ENCODE results near the gene NRIP2.
A peak's percentile ranks its signal among the peaks of the same experiment; 100 is the strongest.

Gene NRIP2

GRCh38 chr12:2844786-2845185 lies 10.0 kb upstream of the NRIP2 start:
- Histone ChIP-seq H3K27ac (ENCODE audit: low read length) (no peak overlapping the region), H3K36me3 (ENCODE audit: control insufficient read depth in 2 of 2, insufficient read depth in 2 of 2, low read length in 2 of 2) (no peaks in the 10 kb centered on the region), H3K4me3 (ENCODE audit: low read length in 2 of 2) (no peak overlapping the region), H3K27me3 (ENCODE audit: control insufficient read depth in 1 of 2, insufficient read depth in 2 of 2, low read length in 2 of 2) (no peaks in the 10 kb centered on the region), H3K9ac (ENCODE audit: low read length in 2 of 2) (no peak overlapping the region), H3K9me3 (ENCODE audit: control insufficient read depth in 2 of 2, low read length in 2 of 2) (no peaks in the 10 kb centered on the region), H3K4me1 (ENCODE audit: control insufficient read depth, insufficient read depth, low read length) (peaks cover 8% of the 10 kb centered on the region)

DNA sequence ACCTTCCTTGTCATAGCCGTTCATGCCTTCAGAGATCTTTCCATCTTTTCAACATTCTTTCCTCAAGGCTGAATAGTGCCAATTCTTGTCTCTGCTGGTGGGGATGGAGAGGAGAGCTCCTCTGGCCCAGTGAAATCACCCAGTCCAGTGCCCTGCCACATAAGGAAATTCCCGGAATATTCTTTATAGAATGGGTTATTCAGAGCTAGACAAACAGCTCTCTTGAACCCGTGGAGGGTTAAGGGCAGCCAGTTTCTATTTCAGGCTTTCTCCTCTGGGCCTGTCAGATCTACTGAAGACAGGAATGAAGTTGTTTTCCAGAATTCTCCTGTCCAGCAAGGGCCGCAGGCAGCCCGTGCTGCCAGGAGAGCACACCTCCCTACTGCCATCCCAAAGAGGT lies 8.1 kb upstream of the NRIP2 start:
- no peak overlapping the region for H3K4me3 ChIP-seq (ENCODE audit: low read length in 2 of 2)
- no peaks in the 10 kb centered on the region for H3K27me3 ChIP-seq (ENCODE audit: control insufficient read depth in 1 of 2, insufficient read depth in 2 of 2, low read length in 2 of 2)
- H3K4me1 ChIP-seq (ENCODE audit: control insufficient read depth, insufficient read depth, low read length), result peaks cover 8% of the 10 kb centered on the region
- no peaks in the 10 kb centered on the region for H3K9me3 ChIP-seq (ENCODE audit: control insufficient read depth in 2 of 2, low read length in 2 of 2)
- no peak overlapping the region for H3K27ac ChIP-seq (ENCODE audit: low read length)
- H3K36me3 ChIP-seq (ENCODE audit: control insufficient read depth in 2 of 2, insufficient read depth in 2 of 2, low read length in 2 of 2), result no peaks in the 10 kb centered on the region
- no peak overlapping the region for H3K9ac ChIP-seq (ENCODE audit: low read length in 2 of 2)

DNA sequence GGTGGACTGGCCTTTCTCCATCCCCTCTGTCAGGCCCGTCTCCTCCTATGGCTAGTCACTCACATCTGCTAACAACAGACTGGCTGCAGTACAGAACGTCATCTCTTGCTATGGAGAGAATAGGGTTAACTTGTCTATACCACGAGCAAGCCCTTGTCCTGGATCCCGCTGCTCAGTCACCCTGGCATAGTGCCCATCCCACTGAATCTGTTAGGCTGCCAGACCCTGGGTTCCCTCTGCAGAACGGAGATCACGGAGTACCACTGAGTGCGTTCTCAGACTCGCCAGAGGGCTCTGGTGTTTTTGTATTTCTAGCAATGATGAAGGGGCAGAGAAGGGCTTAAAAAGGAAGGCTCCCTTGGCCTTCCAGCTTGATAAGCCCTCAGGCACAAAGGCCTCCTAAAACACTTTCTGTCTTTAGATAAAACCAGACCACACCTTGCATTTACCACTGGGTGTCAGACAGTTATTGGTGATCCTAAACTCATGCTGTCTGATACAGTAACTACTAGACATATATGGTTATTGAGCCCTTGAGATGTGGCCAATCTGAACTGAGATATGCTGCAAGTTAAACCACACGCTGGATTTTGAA lies 6.3 kb upstream of the NRIP2 start:
- peaks cover 8% of the 10 kb centered on the region for H3K4me1 ChIP-seq (ENCODE audit: control insufficient read depth, insufficient read depth, low read length)
- H3K27ac ChIP-seq (ENCODE audit: low read length), result no peak overlapping the region
- H3K9ac ChIP-seq (ENCODE audit: low read length in 2 of 2), result no peak overlapping the region
- no peaks in the 10 kb centered on the region for H3K9me3 ChIP-seq (ENCODE audit: control insufficient read depth in 2 of 2, low read length in 2 of 2)
- H3K4me3 ChIP-seq (ENCODE audit: low read length in 2 of 2), result no peak overlapping the region
- no peaks in the 10 kb centered on the region for H3K27me3 ChIP-seq (ENCODE audit: control insufficient read depth in 1 of 2, insufficient read depth in 2 of 2, low read length in 2 of 2)
- H3K36me3 ChIP-seq (ENCODE audit: control insufficient read depth in 2 of 2, insufficient read depth in 2 of 2, low read length in 2 of 2), result no peaks in the 10 kb centered on the region

DNA sequence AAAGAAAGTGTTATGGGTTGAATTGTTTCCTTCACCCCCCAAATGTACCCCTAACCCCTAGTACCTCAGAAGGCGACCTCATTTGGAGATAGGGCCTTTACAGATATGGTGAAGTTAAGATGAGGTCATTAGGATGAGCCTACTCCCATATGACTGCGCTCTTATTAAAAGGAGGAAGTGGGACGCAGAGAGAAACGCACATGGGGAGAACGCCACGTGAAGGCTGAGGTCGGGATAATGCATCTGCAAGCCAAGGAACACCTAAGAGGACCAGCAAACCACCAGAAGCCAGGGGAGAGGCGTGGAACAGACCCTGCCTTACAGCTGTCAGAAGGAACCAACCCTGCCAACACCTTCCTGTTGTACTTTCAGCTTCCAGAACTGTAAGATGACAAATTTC lies 1.7 kb upstream of the NRIP2 start:
- Histone ChIP-seq H3K36me3 (ENCODE audit: control insufficient read depth in 2 of 2, insufficient read depth in 2 of 2, low read length in 2 of 2) (peaks cover 2 to 4% of the 10 kb centered on the region in 2 donors), H3K4me1 (ENCODE audit: control insufficient read depth, insufficient read depth, low read length) (peaks cover 26% of the 10 kb centered on the region), H3K27me3 (ENCODE audit: control insufficient read depth in 1 of 2, insufficient read depth in 2 of 2, low read length in 2 of 2) (no peaks in the 10 kb centered on the region), H3K4me3 (ENCODE audit: low read length in 2 of 2) (no peak overlapping the region), H3K27ac (ENCODE audit: low read length) (no peak overlapping the region), H3K9me3 (ENCODE audit: control insufficient read depth in 2 of 2, low read length in 2 of 2) (no peaks in the 10 kb centered on the region), H3K9ac (ENCODE audit: low read length in 2 of 2) (no peak overlapping the region)

DNA sequence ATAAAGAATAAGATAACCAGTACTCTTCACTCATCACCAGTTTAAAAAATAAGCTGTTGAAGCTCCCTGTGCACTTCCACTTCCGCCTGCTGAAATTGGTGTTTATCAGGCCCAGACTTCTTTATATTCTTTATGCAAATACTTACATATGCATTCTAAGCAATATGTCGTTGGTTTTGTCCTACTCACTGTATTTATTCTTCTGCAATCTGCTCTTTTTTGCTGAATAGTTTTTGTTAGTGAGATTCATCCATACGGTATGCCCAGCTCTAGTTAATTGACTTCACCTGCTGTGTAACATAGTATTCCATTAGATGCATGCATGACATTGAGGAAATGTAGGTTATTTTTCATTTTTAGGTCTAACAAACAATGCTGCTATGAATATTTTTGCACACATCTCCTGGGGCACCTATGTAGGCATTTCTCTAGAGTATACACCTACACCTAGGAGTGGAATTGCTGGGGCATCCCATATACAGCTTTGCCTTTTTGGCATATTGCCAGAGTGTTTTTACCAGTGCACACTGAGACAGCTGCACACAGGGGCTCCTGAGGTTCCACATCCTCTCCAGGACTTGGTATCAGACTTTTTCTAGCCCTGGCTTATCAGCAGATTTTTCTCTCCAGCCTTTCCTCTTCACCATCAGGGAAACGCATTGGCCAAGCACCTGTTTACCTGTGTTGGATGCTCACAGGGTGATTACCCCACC lies 1.0 kb upstream of the NRIP2 start:
- H3K9me3 ChIP-seq (ENCODE audit: control insufficient read depth in 2 of 2, low read length in 2 of 2), result no peaks in the 10 kb centered on the region
- H3K9ac ChIP-seq (ENCODE audit: low read length in 2 of 2), result no peak overlapping the region

DNA sequence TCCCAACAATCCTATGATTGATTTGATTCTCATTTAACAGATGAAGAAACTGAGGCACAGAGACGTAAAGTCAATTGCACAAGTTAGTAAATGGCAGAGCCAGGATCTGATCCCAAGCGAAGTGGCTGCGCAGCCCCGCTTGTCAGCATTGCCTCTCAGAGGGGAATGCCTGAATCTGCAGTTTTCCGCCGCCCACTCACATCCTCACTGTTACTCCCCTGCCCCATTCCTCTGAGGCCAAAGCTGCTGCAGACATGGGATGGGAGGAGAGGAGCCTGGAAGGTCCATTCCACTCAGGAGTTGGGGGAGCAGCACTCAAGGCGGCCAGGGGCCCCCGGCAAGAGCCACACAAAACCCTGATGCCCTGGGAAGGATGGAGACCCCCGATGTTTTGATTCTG lies 1.0 kb downstream of the NRIP2 start:
- H3K4me3 ChIP-seq (ENCODE audit: low read length in 2 of 2), result peak overlapping the region in 1 of 2 donors; percentile 64
- H3K36me3 ChIP-seq (ENCODE audit: control insufficient read depth in 2 of 2, insufficient read depth in 2 of 2, low read length in 2 of 2), result peaks cover 4 to 8% of the 10 kb centered on the region in 2 donors
- no peaks in the 10 kb centered on the region for H3K27me3 ChIP-seq (ENCODE audit: control insufficient read depth in 1 of 2, insufficient read depth in 2 of 2, low read length in 2 of 2)
- no peak overlapping the region for H3K9ac ChIP-seq (ENCODE audit: low read length in 2 of 2)
- peaks cover 18% of the 10 kb centered on the region for H3K4me1 ChIP-seq (ENCODE audit: control insufficient read depth, insufficient read depth, low read length)
- H3K27ac ChIP-seq (ENCODE audit: low read length), result peak overlapping the region; percentile 6
- no peaks in the 10 kb centered on the region for H3K9me3 ChIP-seq (ENCODE audit: control insufficient read depth in 2 of 2, low read length in 2 of 2)

More for the DNA sequence above, 1.0 kb upstream of the NRIP2 start:
- peaks cover 3 to 4% of the 10 kb centered on the region in 2 donors for H3K36me3 ChIP-seq (ENCODE audit: control insufficient read depth in 2 of 2, insufficient read depth in 2 of 2, low read length in 2 of 2)
- H3K27me3 ChIP-seq (ENCODE audit: control insufficient read depth in 1 of 2, insufficient read depth in 2 of 2, low read length in 2 of 2), result no peaks in the 10 kb centered on the region
- H3K27ac ChIP-seq (ENCODE audit: low read length), result no peak overlapping the region
- peaks cover 19% of the 10 kb centered on the region for H3K4me1 ChIP-seq (ENCODE audit: control insufficient read depth, insufficient read depth, low read length)
- no peak overlapping the region for H3K4me3 ChIP-seq (ENCODE audit: low read length in 2 of 2)

DNA sequence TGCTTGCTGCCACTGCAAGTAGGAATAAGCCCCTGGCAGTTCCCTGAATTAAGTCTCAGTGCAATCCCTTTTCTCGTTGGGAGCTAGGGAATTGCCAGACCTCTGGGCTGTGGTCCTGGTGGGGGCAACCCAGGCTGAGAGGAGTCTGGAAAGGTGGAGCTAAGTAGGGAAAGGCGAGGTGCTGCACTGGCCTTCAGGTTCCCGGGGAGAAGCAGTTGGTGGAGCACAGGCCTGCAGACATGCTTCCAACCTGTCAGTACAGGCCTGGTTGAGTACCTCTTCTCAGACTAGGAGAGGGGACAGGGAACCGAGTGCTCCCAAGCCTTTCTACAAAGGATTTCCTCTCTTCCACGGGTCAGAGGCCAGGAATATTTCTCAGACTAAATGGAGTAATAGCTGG lies 1.5 kb downstream of the NRIP2 start:
- H3K27ac ChIP-seq (ENCODE audit: low read length), result no peak overlapping the region
- no peaks in the 10 kb centered on the region for H3K9me3 ChIP-seq (ENCODE audit: control insufficient read depth in 2 of 2, low read length in 2 of 2)
- H3K9ac ChIP-seq (ENCODE audit: low read length in 2 of 2), result no peak overlapping the region
- no peaks in the 10 kb centered on the region for H3K27me3 ChIP-seq (ENCODE audit: control insufficient read depth in 1 of 2, insufficient read depth in 2 of 2, low read length in 2 of 2)
- H3K4me3 ChIP-seq (ENCODE audit: low read length in 2 of 2), result no peak overlapping the region
- peaks cover 4 to 9% of the 10 kb centered on the region in 2 donors for H3K36me3 ChIP-seq (ENCODE audit: control insufficient read depth in 2 of 2, insufficient read depth in 2 of 2, low read length in 2 of 2)
- H3K4me1 ChIP-seq (ENCODE audit: control insufficient read depth, insufficient read depth, low read length), result peaks cover 18% of the 10 kb centered on the region

GRCh38 chr12:2832550-2833127 lies 2.2 kb downstream of the NRIP2 start:
- Histone ChIP-seq H3K9me3 (ENCODE audit: control insufficient read depth in 2 of 2, low read length in 2 of 2) (no peaks in the 10 kb centered on the region), H3K4me3 (ENCODE audit: low read length in 2 of 2) (no peak overlapping the region), H3K36me3 (ENCODE audit: control insufficient read depth in 2 of 2, insufficient read depth in 2 of 2, low read length in 2 of 2) (peaks cover 8 to 12% of the 10 kb centered on the region in 2 donors), H3K27ac (ENCODE audit: low read length) (no peak overlapping the region), H3K4me1 (ENCODE audit: control insufficient read depth, insufficient read depth, low read length) (peaks cover 18% of the 10 kb centered on the region), H3K27me3 (ENCODE audit: control insufficient read depth in 1 of 2, insufficient read depth in 2 of 2, low read length in 2 of 2) (no peaks in the 10 kb centered on the region), H3K9ac (ENCODE audit: low read length in 2 of 2) (no peak overlapping the region)

GRCh38 chr12:2829275-2829674 lies 5.6 kb downstream of the NRIP2 start:
- Histone ChIP-seq H3K4me3 (ENCODE audit: low read length in 2 of 2) (no peak overlapping the region), H3K9me3 (ENCODE audit: control insufficient read depth in 2 of 2, low read length in 2 of 2) (no peaks in the 10 kb centered on the region), H3K36me3 (ENCODE audit: control insufficient read depth in 2 of 2, insufficient read depth in 2 of 2, low read length in 2 of 2) (peaks cover 40 to 41% of the 10 kb centered on the region in 2 donors), H3K27me3 (ENCODE audit: control insufficient read depth in 1 of 2, insufficient read depth in 2 of 2, low read length in 2 of 2) (no peaks in the 10 kb centered on the region), H3K27ac (ENCODE audit: low read length) (no peak overlapping the region), H3K4me1 (ENCODE audit: control insufficient read depth, insufficient read depth, low read length) (peaks cover 5% of the 10 kb centered on the region), H3K9ac (ENCODE audit: low read length in 2 of 2) (no peak overlapping the region)

DNA sequence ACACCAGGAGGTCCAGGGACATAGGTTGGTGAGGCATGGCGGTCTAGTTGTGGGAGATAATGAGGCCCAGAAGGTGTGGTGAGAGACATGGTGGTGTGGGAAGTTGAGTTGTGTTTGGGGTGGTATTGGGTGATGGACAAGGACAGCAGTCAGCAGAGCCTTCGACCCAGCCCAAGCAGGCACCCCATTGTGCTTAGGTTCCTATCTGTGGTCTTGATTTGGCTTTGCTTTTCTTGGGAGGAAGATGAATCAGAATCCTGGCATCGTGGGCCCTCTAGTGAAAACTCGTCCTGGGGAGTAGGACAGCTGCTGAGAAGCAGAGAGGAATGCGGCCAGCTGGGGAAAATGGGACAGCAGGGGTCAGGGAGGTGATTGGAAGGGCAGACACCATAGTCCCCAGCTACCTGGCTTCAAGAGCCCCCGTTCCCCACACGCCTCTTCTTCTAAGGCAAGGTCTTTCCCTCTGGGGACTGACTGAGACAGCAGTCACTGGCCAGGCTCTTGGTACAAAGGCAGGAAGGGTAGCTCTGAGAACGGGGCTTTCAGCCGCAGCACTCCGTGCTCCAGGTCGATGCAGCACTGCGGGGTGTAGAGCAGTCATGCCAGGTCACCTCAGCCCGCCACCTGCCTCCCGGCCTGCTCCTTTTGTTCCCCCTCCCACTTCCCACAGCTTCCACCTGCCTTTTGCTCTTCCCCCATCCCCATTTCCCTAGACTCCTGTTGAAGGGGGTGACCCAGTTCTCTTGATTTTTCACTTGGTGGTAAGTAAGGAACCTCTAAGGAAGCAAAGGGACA lies 7.9 kb downstream of the NRIP2 start:
- H3K27me3 ChIP-seq (ENCODE audit: control insufficient read depth in 1 of 2, insufficient read depth in 2 of 2, low read length in 2 of 2), result no peaks in the 10 kb centered on the region
- H3K4me3 ChIP-seq (ENCODE audit: low read length in 2 of 2), result no peak overlapping the region
- H3K9ac ChIP-seq (ENCODE audit: low read length in 2 of 2), result no peak overlapping the region
- no peaks in the 10 kb centered on the region for H3K9me3 ChIP-seq (ENCODE audit: control insufficient read depth in 2 of 2, low read length in 2 of 2)
- H3K4me1 ChIP-seq (ENCODE audit: control insufficient read depth, insufficient read depth, low read length), result no peaks in the 10 kb centered on the region
- H3K36me3 ChIP-seq (ENCODE audit: control insufficient read depth in 2 of 2, insufficient read depth in 2 of 2, low read length in 2 of 2), result peaks cover 60 to 62% of the 10 kb centered on the region in 2 donors
- H3K27ac ChIP-seq (ENCODE audit: low read length), result no peak overlapping the region

Data from stomach smooth muscle (tissue), 2 donors.